Activated B cell treated with CpG ODN at 0.5 μM for 24 hours (primary cell): ENCODE measurements around the gene OR2A12. TPM values are rescaled to one million over a fixed set of nuclear protein-coding genes. Genes with fewer than 3 reads are reported as not detected.

Experiments used
- ATAC-seq: fragments of 200-7000 bp; cut with Tn5 transposase; one replicate; pipeline ENCODE4 v1.10.0; 2021; ENCODE audit warnings: low read depth, mild to moderate bottlenecking, moderate library complexity
- CTCF ChIA-PET: fragments of 350-600 bp; sonication (Branson Sonifier 250); formaldehyde crosslinking; loops from one replicate; lab custom pipeline; 2021; ENCODE audit warnings: antibody characterized with exemption; lab: Charles Lee
- POLR2A ChIA-PET: fragments of 350-600 bp; sonication (Branson Sonifier 250); formaldehyde crosslinking; loops from one replicate; lab custom pipeline; 2021; ENCODE audit warnings: antibody characterized with exemption; lab: Charles Lee
- DNase-seq: peaks from one replicate; pipeline ENCODE4 v3.0.0; 2022
- H3K27ac Mint-ChIP-seq: one replicate; pipeline ENCODE4 v1.8.0; 2020; ENCODE audit warnings: mixed read lengths
- H3K27me3 Mint-ChIP-seq: one replicate; pipeline ENCODE4 v1.8.0; 2021; ENCODE audit warnings: mixed read lengths
- H3K36me3 Mint-ChIP-seq: one replicate; pipeline ENCODE4 v1.8.0; 2021; ENCODE audit warnings: low read depth, mixed read lengths
- H3K4me1 Mint-ChIP-seq: one replicate; pipeline ENCODE4 v1.8.0; 2021; ENCODE audit warnings: mixed read lengths
- H3K4me3 Mint-ChIP-seq: one replicate; pipeline ENCODE4 v1.8.0; 2020; ENCODE audit warnings: mild to moderate bottlenecking, mixed read lengths
- H3K9me3 Mint-ChIP-seq: one replicate; pipeline ENCODE4 v1.8.0; 2020; ENCODE audit warnings: mixed read lengths
- CTCF ChIP-seq: fragments of 200-600 bp; IDR thresholded peaks from one replicate; pipeline ENCODE4 v1.8.0; 2022; ENCODE audit warnings: antibody characterized with exemption, mild to moderate bottlenecking
- intact Hi-C: fragments of 100-400 bp; cut with micrococcal nuclease; formaldehyde crosslinking; loops from one replicate; pipeline ENCODE4 v1.15.1; 2024
- total RNA-seq: library from RNA; stranded (reverse); gene quantifications from 2 replicates; pipeline ENCODE4 v1.2.3, GENCODE V29; 2022

Gene OR2A12
- total RNA-seq, 1 donor from 2014 or later: not detected

GRCh38 chr7:144134116-144134515, 48.0 kb downstream of the OR2A12 start:
- POLR2A ChIA-PET: no interaction called here
- Mint-ChIP-seq H3K9me3 (no peaks in the 10 kb centered on the region), H3K27ac (no peak overlapping the region), H3K27me3 (no peaks in the 10 kb centered on the region), H3K4me1 (no peaks in the 10 kb centered on the region), H3K36me3 (no peaks in the 10 kb centered on the region), H3K4me3 (no peak overlapping the region)
- no peak for ATAC-seq
- DNase-seq: no peak
- intact Hi-C loops: no loop called here
- TF ChIP-seq CTCF: no peak
- CTCF ChIA-PET: no interaction called here

- ChIA-PET POLR2A (no interaction called here), CTCF (interaction anchor here (1.2 kb wide), 1 partner anchor 10 kb away, joined by 4 read pairs; no protein-coding TSS in a partner anchor)
- intact Hi-C loops: no loop called here
- Mint-ChIP-seq H3K9me3 (no peaks in the 10 kb centered on the region), H3K27ac (no peak overlapping the region), H3K27me3 (no peaks in the 10 kb centered on the region), H3K36me3 (no peaks in the 10 kb centered on the region), H3K4me1 (no peaks in the 10 kb centered on the region), H3K4me3 (no peak overlapping the region)
- TF ChIP-seq CTCF: no peak
- DNase-seq (no peak), ATAC-seq (no peak)
Observed at GRCh38 chr7:144137501-144137900, 51.4 kb downstream of the OR2A12 start.

GRCh38 chr7:144142187-144142586, 56.1 kb downstream of the OR2A12 start:
- Mint-ChIP-seq H3K36me3 (no peaks in the 10 kb centered on the region), H3K27ac (no peak overlapping the region), H3K9me3 (peaks cover 8% of the 10 kb centered on the region), H3K4me3 (no peak overlapping the region), H3K27me3 (peaks cover 4% of the 10 kb centered on the region), H3K4me1 (no peaks in the 10 kb centered on the region)
- DNase-seq (no peak), ATAC-seq (no peak)
- no peak for TF ChIP-seq CTCF
- ChIA-PET POLR2A (no interaction called here), CTCF (no interaction called here)
- intact Hi-C loops: no loop called here

- Mint-ChIP-seq H3K4me3 (no peak overlapping the region), H3K27me3 (peaks cover 4% of the 10 kb centered on the region)
- TF ChIP-seq CTCF: no peak
Observed at GRCh38 chr7:144144426-144144825, 58.3 kb downstream of the OR2A12 start.

GRCh38 chr7:144148224-144148827, 62.2 kb downstream of the OR2A12 start:
- Mint-ChIP-seq H3K4me1 (no peaks in the 10 kb centered on the region), H3K27ac (no peak overlapping the region), H3K4me3 (no peak overlapping the region), H3K27me3 (peaks cover 10% of the 10 kb centered on the region), H3K36me3 (no peaks in the 10 kb centered on the region), H3K9me3 (peaks cover 39% of the 10 kb centered on the region)
- ChIA-PET CTCF (no interaction called here), POLR2A (no interaction called here)
- no peak for ATAC-seq
- TF ChIP-seq CTCF: no peak
- DNase-seq: no peak
- intact Hi-C loops: no loop called here

More at GRCh38 chr7:144144426-144144825, 58.3 kb downstream of the OR2A12 start:
- no peaks in the 10 kb centered on the region for H3K4me1 Mint-ChIP-seq
- CTCF ChIA-PET: no interaction called here
- intact Hi-C loops: no loop called here
- peaks cover 23% of the 10 kb centered on the region for H3K9me3 Mint-ChIP-seq
- H3K36me3 Mint-ChIP-seq: no peaks in the 10 kb centered on the region
- POLR2A ChIA-PET: no interaction called here
- no peak overlapping the region for H3K27ac Mint-ChIP-seq
- ATAC-seq (no peak), DNase-seq (no peak)

Other genes starting within 250 kb of the OR2A12 start
- 12.0 and 13.4 TPM in 2 replicates for gene TCAF1, start 184.1 kb upstream of the OR2A12 start, total RNA-seq
- not detected in 2 replicates for gene OR2F2, start 151.0 kb upstream of the OR2A12 start, total RNA-seq
- gene OR2F1, start 131.4 kb upstream of the OR2A12 start, total RNA-seq: not detected in 2 replicates
- not detected in 2 replicates for gene OR6B1, start 86.0 kb upstream of the OR2A12 start, total RNA-seq
- not detected in 2 replicates for gene OR2A5, start 37.3 kb upstream of the OR2A12 start, total RNA-seq
- not detected in 2 replicates for gene OR2A25, start 16.5 kb upstream of the OR2A12 start, total RNA-seq
- gene OR2A2, start 23.3 kb downstream of the OR2A12 start, total RNA-seq: not detected in 2 replicates
- not detected in 2 replicates for gene OR2A14, start 36.9 kb downstream of the OR2A12 start, total RNA-seq
- not detected in 2 replicates for gene CTAGE4, start 97.2 kb downstream of the OR2A12 start, total RNA-seq
- 3.9 and 4.9 TPM in 2 replicates for gene ARHGEF35, start 109.6 kb downstream of the OR2A12 start, total RNA-seq
- not detected in 2 replicates for gene OR2A42, start 153.3 kb downstream of the OR2A12 start, total RNA-seq
- 1.3 and 1.9 TPM in 2 replicates for gene OR2A7, start 178.5 kb downstream of the OR2A12 start, total RNA-seq
- 0.64 and 1.00 TPM in 2 replicates for gene CTAGE8, start 183.0 kb downstream of the OR2A12 start, total RNA-seq
- gene OR2A1, start 226.1 kb downstream of the OR2A12 start, total RNA-seq: 0.05 TPM in 1 of 2 replicates, not detected in the other